ENCODE measurements around the gene SERPINA4.
"Not testable (repeated sequence)": the region's sequence is repeated elsewhere in the genome, so short reads cannot be mapped to it uniquely, and the experiment has no call there.

The SERPINA4 gene

GRCh38 chr14:94569381-94570001 lies 8.2 kb downstream of the SERPINA4 start:
- DNase-seq = no peak

GRCh38 chr14:94570002-94570400 lies 8.8 kb downstream of the SERPINA4 start:
- DNase-seq = no peak

GRCh38 chr14:94570440-94570839 lies 9.2 kb downstream of the SERPINA4 start:
- DNase-seq = no peak

GRCh38 chr14:94571395-94571794 lies 10.2 kb downstream of the SERPINA4 start:
- DNase-seq = no peak

GRCh38 chr14:94571950-94572349 lies 10.7 kb downstream of the SERPINA4 start:
- DNase-seq = no peak

- no peak for DNase-seq
Measured at GRCh38 chr14:94572637-94573303, 11.5 kb downstream of the SERPINA4 start.

- DNase-seq = no peak
Measured at GRCh38 chr14:94573475-94574277, 12.4 kb downstream of the SERPINA4 start.

GRCh38 chr14:94574336-94574735 lies 13.1 kb downstream of the SERPINA4 start:
- DNase-seq = no peak

- DNase-seq = no peak
Measured at GRCh38 chr14:94575730-94576585, 14.7 kb downstream of the SERPINA4 start.

GRCh38 chr14:94577472-94577871 lies 16.2 kb downstream of the SERPINA4 start:
- not testable (repeated sequence) for DNase-seq

GRCh38 chr14:94578712-94579111 lies 17.5 kb downstream of the SERPINA4 start:
- no peak for DNase-seq

GRCh38 chr14:94581127-94581999 lies 20.1 kb downstream of the SERPINA4 start, which contains the start of gene SERPINA5:
Gene SERPINA5, plus strand, starts transcription at chr14:94581426. Its CDS starts 5,937 bp downstream, at chr14:94587363.
- no peak for DNase-seq

- no peak for DNase-seq
Measured at GRCh38 chr14:94582199-94582750, 21.0 kb downstream of the SERPINA4 start.

- no peak for DNase-seq
Measured at GRCh38 chr14:94582851-94583250, 21.6 kb downstream of the SERPINA4 start.

- no peak for DNase-seq
Measured at GRCh38 chr14:94583557-94583956, 22.3 kb downstream of the SERPINA4 start.

GRCh38 chr14:94584591-94585280 lies 23.5 kb downstream of the SERPINA4 start:
- DNase-seq = no peak

GRCh38 chr14:94586635-94587034 lies 25.4 kb downstream of the SERPINA4 start:
- no peak for DNase-seq

- no peak for DNase-seq
Measured at GRCh38 chr14:94588311-94588710, 27.1 kb downstream of the SERPINA4 start.

GRCh38 chr14:94591073-94591472 lies 29.8 kb downstream of the SERPINA4 start:
- no peak for DNase-seq

- no peak for DNase-seq
Measured at GRCh38 chr14:94591871-94592270, 30.6 kb downstream of the SERPINA4 start.

- no peak for DNase-seq
Measured at GRCh38 chr14:94592457-94592856, 31.2 kb downstream of the SERPINA4 start.
